A673 (cell line): ENCODE measurements around the gene PPP1R14B. TPM values are rescaled to one million over a fixed set of nuclear protein-coding genes. Genes with fewer than 3 reads are reported as not detected.

ENCODE experiments used
- BruUV-seq: library from RNA; stranded (reverse); fragments of 400-500 nt; replicated peaks from 2 replicates; lab custom pipeline; 2021; lab: Mats Ljungman, UMichigan
- CTCF ChIA-PET: fragments of 300-600 bp; sonication (Branson Sonifier 250); formaldehyde crosslinking; loops from one replicate; lab custom pipeline; 2022; ENCODE audit warnings: antibody characterized with exemption; lab: Charles Lee
- POLR2A ChIA-PET: fragments of 300-600 bp; sonication (Branson Sonifier 250); formaldehyde crosslinking; loops from one replicate; lab custom pipeline; 2022; ENCODE audit warnings: antibody characterized with exemption; ENCODE audit not compliant: low non-redundant PET; lab: Charles Lee
- DNase-seq: peaks from one replicate; pipeline ENCODE4 v3.0.0-alpha.2; 2015; ENCODE audit warnings: low spot score
- H3K27ac ChIP-seq: fragments of 200-600 bp; sonication (generic); 2 replicates; pipeline ENCODE4 v1.5.1; 2016; ENCODE audit warnings: mixed run types, low read depth, mild to moderate bottlenecking, mixed read lengths, antibody characterized with exemption, low read length; ENCODE audit not compliant: poor library complexity, severe bottlenecking
- H3K27me3 ChIP-seq: fragments of 200-600 bp; sonication (generic); replicated peaks from 2 replicates; pipeline ENCODE4 v1.6.1; 2017; ENCODE audit warnings: mixed run types, low read depth, mild to moderate bottlenecking, mixed read lengths, antibody characterized with exemption, low read length; ENCODE audit not compliant: insufficient read depth, poor library complexity
- H3K36me3 ChIP-seq: fragments of 200-600 bp; sonication (generic); 2 replicates; pipeline ENCODE4 v1.6.1; 2016; ENCODE audit warnings: mixed run types, mild to moderate bottlenecking, mixed read lengths, antibody characterized with exemption, low read length; ENCODE audit not compliant: insufficient read depth, poor library complexity, severe bottlenecking
- H3K4me1 ChIP-seq: fragments of 200-600 bp; sonication (generic); 2 replicates; pipeline ENCODE4 v1.6.1; 2017; ENCODE audit warnings: mixed run types, mild to moderate bottlenecking, mixed read lengths, antibody characterized with exemption, low read length; ENCODE audit not compliant: insufficient read depth, poor library complexity, severe bottlenecking
- H3K4me3 ChIP-seq: fragments of 200-600 bp; sonication (generic); 2 replicates; pipeline ENCODE4 v1.5.1; 2016; ENCODE audit warnings: low read depth, mixed run types, mild to moderate bottlenecking, mixed read lengths, low read length; ENCODE audit not compliant: poor library complexity, severe bottlenecking
- H3K9me3 ChIP-seq: fragments of 200-600 bp; sonication (generic); 2 replicates; pipeline ENCODE4 v1.6.1; 2016; ENCODE audit warnings: mixed run types, low read depth, mild to moderate bottlenecking, mixed read lengths, antibody characterized with exemption, low read length; ENCODE audit not compliant: poor library complexity, severe bottlenecking
- CTCF ChIP-seq: fragments of 300-800, 200-600 bp; sonication (generic); conservative IDR thresholded peaks from 2 replicates; pipeline ENCODE4 v1.5.1; 2017; ENCODE audit warnings: low read depth, mild to moderate bottlenecking, antibody characterized with exemption, low read length, moderate library complexity, mixed read lengths
- EZH2 ChIP-seq: fragments of 200-600 bp; sonication (generic); IDR thresholded peaks from 2 replicates; pipeline ENCODE4 v1.6.1; 2017; ENCODE audit warnings: borderline replicate concordance, low read depth, mild to moderate bottlenecking, mixed read lengths, antibody characterized with exemption, low read length; ENCODE audit not compliant: poor library complexity, severe bottlenecking
- intact Hi-C: fragments of 100-400 bp; cut with micrococcal nuclease; formaldehyde crosslinking; loops from one replicate; pipeline ENCODE4 v1.10.0; 2022; ENCODE audit not compliant: unreplicated experiment
- total RNA-seq: library from RNA; stranded (reverse); gene quantifications from 2 replicates; pipeline ENCODE4 v1.2.3, GENCODE V29; 2021

Gene PPP1R14B
- total RNA-seq, 1 experiment from 2014 or later: 378 TPM

DNA sequence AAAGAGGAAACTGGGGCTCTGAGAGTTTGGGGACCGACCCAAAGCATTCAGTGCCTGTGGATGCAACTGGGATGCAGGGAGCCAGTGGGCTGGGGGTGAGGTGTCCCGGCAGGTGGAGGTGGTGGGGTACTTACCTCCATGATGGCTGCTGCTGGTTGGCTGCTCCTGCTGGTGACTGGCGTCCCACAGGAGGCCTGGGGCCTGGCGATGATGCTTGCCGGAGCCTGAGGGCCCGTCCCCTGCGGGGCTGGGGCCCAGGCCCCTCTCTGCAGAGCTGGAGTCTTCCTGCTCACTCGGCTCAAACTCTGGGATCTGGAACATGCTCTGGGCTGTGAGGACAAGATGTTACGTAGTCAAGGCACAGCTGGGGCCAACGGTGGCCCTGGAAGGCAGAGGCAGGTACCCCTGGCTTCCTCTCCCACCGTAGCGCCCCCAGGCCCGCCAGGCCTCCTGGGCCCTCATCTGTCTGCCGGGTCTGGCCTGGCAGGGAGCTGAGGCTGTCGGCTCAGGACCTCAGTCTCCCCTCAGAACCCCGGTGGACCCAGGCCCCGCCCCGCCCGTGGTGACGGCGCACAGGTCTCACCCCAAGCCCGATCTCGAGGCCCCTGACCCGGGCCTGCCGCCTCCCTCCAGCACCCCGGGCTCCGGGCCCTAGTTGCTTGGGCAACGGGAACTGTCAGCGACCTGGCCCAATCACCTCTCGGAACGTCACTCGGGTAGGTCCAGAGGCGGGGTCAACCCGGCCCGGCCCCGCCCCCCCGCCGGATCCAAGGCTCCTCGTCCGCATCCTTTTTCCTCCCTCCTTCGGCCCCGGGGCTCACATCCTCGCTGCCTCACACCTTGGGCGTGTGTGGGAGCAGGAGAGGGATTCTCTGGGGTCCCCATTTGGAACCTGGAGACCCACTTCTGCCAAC, 37.6 kb upstream of the PPP1R14B start, which contains the start of gene BAD:
BAD (minus strand) TSS at position 618 of the 914 bp plus-strand sequence; CDS start at position 321, 297 bp downstream.
- intact Hi-C loops: loop anchor here (2.0 kb wide), 1 partner anchor 14 kb away; no protein-coding TSS in a partner anchor
- no peak for TF ChIP-seq EZH2
- TF ChIP-seq CTCF: no peak
- Histone ChIP-seq H3K36me3 (peaks cover 6% of the 10 kb centered on the region), H3K9me3 (no peaks in the 10 kb centered on the region), H3K4me1 (peaks cover 13% of the 10 kb centered on the region), H3K27ac (peak within 1 kb of the TSS; percentile 73), H3K27me3 (no peaks in the 10 kb centered on the region), H3K4me3 (peak within 1 kb of the TSS; percentile 87)
- DNase-seq: peak; percentile 97
- POLR2A ChIA-PET: no interaction called here
- CTCF ChIA-PET: interaction anchor here (1.1 to 1.6 kb wide), 2 partner anchors 13 to 16 kb away, joined by 3 to 7 read pairs; no protein-coding TSS in a partner anchor
- BruUV-seq: TSS peak; percentile 56

DNA sequence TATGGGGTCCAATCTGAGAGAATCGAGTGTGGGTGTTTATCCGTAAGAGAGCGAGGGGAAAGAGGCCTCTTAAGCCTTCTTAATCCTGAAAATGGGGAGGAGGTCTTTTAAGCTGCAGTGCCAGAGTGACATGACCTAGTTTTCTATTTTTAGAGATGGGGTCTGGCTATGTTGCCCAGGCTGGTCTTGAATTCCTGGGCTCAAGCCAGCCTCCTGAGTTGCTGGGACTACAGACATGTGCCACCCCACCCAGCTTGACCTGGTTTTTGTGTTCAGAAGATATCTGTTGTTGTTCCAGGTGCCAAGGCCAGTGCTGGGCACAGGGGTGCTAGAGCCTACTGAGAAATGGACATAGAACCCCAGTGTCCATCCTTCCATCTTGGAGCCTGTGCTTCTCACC, 36.3 kb upstream of the PPP1R14B start:
- CTCF ChIA-PET: interaction anchor here (1.2 kb wide), 1 partner anchor 18 kb away, joined by 3 read pairs; no protein-coding TSS in a partner anchor
- no peak for DNase-seq
- POLR2A ChIA-PET: no interaction called here
- Histone ChIP-seq H3K27me3 (no peaks in the 10 kb centered on the region), H3K27ac (no peak overlapping the region), H3K9me3 (no peaks in the 10 kb centered on the region), H3K4me1 (peaks cover 13% of the 10 kb centered on the region), H3K4me3 (no peak overlapping the region), H3K36me3 (peaks cover 12% of the 10 kb centered on the region)
- no TSS peak for BruUV-seq
- TF ChIP-seq EZH2: no peak
- no peak for TF ChIP-seq CTCF
- intact Hi-C loops: no loop called here

- intact Hi-C loops: no loop called here
- POLR2A ChIA-PET: no interaction called here
- CTCF ChIA-PET: interaction anchor here (1.2 kb wide), 1 partner anchor 19 kb away, joined by 3 read pairs; no protein-coding TSS in a partner anchor
Measured at GRCh38 chr11:64281957-64282770, 35.4 kb upstream of the PPP1R14B start.

More at GRCh38 chr11:64281957-64282770, 35.4 kb upstream of the PPP1R14B start:
- Histone ChIP-seq H3K4me3 (no peak overlapping the region), H3K4me1 (peaks cover 13% of the 10 kb centered on the region), H3K27me3 (no peaks in the 10 kb centered on the region), H3K27ac (no peak overlapping the region), H3K9me3 (no peaks in the 10 kb centered on the region), H3K36me3 (peaks cover 16% of the 10 kb centered on the region)
- BruUV-seq: no TSS peak
- TF ChIP-seq CTCF (no peak), EZH2 (no peak)
- no peak for DNase-seq
